ENCODE results near the gene ZNF593. TPM values are rescaled to one million over a fixed set of nuclear protein-coding genes. Genes with fewer than 3 reads are reported as not detected.

ZNF593 gene
- total RNA-seq, 2 donors from 2014 or later: 44.5 to 50.7 TPM

DNA sequence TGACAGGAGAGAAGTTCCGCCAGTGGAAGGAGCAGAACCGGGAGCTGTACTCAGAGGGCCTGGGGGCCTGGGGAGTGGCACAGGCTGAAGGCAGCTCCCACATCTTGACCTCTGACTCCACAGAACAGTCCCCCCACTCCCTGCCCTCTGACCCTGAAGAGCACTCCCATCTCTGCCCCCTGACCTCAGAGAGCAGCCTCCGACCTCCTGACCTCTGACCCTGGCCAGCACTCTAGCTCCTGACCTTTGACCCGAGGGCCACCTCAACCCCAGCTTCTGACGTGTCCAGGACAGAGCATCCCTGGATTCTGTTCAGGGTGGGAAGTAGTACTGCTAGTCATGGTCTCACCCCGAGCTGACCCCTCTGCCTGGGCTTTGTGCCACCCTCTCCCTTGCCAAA, 19.6 kb downstream of the ZNF593 start:
- no peak overlapping the region for H3K27ac ChIP-seq
- H3K9me3 ChIP-seq: no peaks in the 10 kb centered on the region
- DNase-seq (ENCODE audit: low spot score): no peak
- no peaks in the 10 kb centered on the region for H3K4me1 ChIP-seq (replicated peaks)
- 58% methylated on average over 6 of the region's 6 CpGs for WGBS
- intact Hi-C loops (cut with DNase I): no loop called here
- TF ChIP-seq, protein P1, sequence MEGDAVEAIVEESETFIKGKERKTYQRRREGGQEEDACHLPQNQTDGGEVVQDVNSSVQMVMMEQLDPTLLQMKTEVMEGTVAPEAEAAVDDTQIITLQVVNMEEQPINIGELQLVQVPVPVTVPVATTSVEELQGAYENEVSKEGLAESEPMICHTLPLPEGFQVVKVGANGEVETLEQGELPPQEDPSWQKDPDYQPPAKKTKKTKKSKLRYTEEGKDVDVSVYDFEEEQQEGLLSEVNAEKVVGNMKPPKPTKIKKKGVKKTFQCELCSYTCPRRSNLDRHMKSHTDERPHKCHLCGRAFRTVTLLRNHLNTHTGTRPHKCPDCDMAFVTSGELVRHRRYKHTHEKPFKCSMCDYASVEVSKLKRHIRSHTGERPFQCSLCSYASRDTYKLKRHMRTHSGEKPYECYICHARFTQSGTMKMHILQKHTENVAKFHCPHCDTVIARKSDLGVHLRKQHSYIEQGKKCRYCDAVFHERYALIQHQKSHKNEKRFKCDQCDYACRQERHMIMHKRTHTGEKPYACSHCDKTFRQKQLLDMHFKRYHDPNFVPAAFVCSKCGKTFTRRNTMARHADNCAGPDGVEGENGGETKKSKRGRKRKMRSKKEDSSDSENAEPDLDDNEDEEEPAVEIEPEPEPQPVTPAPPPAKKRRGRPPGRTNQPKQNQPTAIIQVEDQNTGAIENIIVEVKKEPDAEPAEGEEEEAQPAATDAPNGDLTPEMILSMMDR (IDR thresholded peaks at IDR 0.05): no peak
- TF ChIP-seq POLR2A (IDR thresholded peaks at IDR 0.05): no peak
- TF ChIP-seq POLR2AphosphoS5 (IDR thresholded peaks at IDR 0.05): no peak
- H3K4me3 ChIP-seq: no peak overlapping the region
- H3K36me3 ChIP-seq: no peaks in the 10 kb centered on the region
- no peaks in the 10 kb centered on the region for H3K27me3 ChIP-seq (replicated peaks; ENCODE audit: insufficient read depth)

DNA sequence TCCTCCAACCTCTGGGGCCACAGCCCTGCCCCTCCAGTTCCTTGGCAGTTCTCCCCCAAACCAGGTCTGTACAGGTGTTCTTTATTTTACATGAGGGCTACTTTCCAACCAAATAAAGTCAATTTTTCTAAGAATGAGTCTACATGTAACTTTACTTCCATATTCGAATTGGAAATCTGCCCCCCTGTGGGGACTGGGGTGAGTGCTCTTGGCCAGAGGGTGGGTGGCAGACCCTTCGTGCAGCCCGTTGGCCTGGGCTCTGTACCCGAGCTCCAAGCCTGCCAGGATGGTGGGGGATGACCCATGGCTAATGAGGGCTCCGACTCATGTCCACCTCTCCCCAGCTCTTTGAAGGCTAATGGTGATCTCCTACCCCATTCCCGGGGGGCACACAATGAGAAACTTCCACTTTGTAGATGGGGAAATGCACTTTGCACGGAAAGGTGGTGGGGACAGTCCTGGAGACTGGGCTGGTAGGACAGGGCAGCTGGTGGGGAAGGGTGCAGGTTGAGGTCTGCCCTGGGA, 20.1 kb downstream of the ZNF593 start:
- DNase-seq (ENCODE audit: low spot score): no peak
- no peak overlapping the region for H3K27ac ChIP-seq
- intact Hi-C loops (cut with DNase I): no loop called here
- 72% methylated on average over 7 of the region's 7 CpGs for WGBS
- no peaks in the 10 kb centered on the region for H3K27me3 ChIP-seq (replicated peaks; ENCODE audit: insufficient read depth)
- H3K4me1 ChIP-seq (replicated peaks): no peaks in the 10 kb centered on the region
- no peak for TF ChIP-seq POLR2AphosphoS5 (IDR thresholded peaks at IDR 0.05)
- TF ChIP-seq, protein P1 (IDR thresholded peaks at IDR 0.05): no peak
- H3K4me3 ChIP-seq: no peak overlapping the region
- H3K36me3 ChIP-seq: no peaks in the 10 kb centered on the region
- no peaks in the 10 kb centered on the region for H3K9me3 ChIP-seq

DNA sequence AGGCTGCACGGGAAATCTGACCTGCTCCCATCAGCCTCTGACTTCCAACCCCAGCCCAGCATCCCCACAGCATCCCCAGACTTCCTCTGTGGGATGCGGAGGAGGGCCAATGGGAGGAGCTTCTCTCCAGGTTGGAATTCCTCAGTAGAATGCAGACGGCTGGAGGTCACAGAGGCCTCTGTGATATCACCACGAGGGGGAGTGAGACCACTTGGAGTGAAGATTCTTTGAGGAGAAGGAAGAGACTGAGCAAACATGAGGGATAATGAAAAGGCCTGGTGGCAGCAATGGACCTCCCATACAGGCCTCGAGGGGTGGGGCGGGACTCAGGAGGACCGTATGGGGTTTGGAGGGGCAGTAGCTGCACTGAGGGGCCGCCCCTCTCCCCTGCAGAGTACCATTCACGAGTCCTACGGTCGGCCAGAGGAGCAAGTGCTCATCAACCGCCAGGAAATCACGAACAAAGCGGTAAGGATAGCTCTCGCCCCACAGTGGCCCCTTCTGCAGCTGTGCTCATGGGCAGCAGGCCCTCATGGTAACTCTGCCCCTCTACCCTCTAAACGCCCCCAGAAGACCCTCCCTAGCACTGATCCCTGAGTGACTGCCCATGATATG, 20.8 kb downstream of the ZNF593 start, which contains the start of gene CATSPER4:
Gene CATSPER4, plus strand, starts transcription at position 230 of the 615 bp plus-strand sequence. Its CDS starts 26 bp downstream, at position 256.
- TF ChIP-seq POLR2A (IDR thresholded peaks at IDR 0.05) (no peak), POLR2AphosphoS5 (IDR thresholded peaks at IDR 0.05) (no peak)
- TF ChIP-seq, protein P1 (IDR thresholded peaks at IDR 0.05): no peak
- Histone ChIP-seq H3K9me3 (no peaks in the 10 kb centered on the region), H3K36me3 (no peaks in the 10 kb centered on the region), H3K4me1 (replicated peaks) (no peaks in the 10 kb centered on the region), H3K4me3 (no peak within 1 kb of the TSS), H3K27ac (no peak within 1 kb of the TSS), H3K27me3 (replicated peaks; ENCODE audit: insufficient read depth) (no peaks in the 10 kb centered on the region)
- intact Hi-C loops (cut with DNase I): no loop called here
- WGBS: 46% methylated on average over 16 of the region's 16 CpGs
- DNase-seq (ENCODE audit: low spot score): no peak

DNA sequence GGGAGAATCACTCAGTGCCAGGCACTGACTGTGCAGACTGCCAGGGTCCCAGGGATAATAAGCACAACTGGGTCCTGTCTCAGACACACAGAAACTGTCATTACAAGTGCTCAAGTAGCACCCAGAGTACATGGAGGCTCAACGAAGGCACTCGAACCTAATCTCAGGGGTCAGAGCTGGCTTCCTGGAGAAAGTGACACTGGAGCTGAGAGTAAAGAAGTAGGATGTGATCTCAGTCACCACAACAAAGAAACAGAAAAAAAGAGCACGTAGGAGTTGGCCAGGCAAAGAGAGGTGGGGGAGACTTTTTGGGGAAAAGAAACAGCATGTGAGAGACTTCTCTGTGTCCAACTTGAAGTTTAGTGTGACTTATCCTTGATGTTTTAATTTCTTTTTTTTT, 22.0 kb downstream of the ZNF593 start:
- no peaks in the 10 kb centered on the region for H3K4me1 ChIP-seq (replicated peaks)
- intact Hi-C loops (cut with DNase I): no loop called here
- no peak for DNase-seq (ENCODE audit: low spot score)
- TF ChIP-seq POLR2AphosphoS5 (IDR thresholded peaks at IDR 0.05) (no peak), POLR2A (IDR thresholded peaks at IDR 0.05) (no peak)
- TF ChIP-seq, protein P1 (IDR thresholded peaks at IDR 0.05): no peak
- no peak overlapping the region for H3K27ac ChIP-seq
- H3K36me3 ChIP-seq: no peaks in the 10 kb centered on the region
- no peaks in the 10 kb centered on the region for H3K27me3 ChIP-seq (replicated peaks; ENCODE audit: insufficient read depth)
- H3K4me3 ChIP-seq: no peak overlapping the region
- WGBS: 52% methylated on average over 3 of the region's 3 CpGs
- no peaks in the 10 kb centered on the region for H3K9me3 ChIP-seq

DNA sequence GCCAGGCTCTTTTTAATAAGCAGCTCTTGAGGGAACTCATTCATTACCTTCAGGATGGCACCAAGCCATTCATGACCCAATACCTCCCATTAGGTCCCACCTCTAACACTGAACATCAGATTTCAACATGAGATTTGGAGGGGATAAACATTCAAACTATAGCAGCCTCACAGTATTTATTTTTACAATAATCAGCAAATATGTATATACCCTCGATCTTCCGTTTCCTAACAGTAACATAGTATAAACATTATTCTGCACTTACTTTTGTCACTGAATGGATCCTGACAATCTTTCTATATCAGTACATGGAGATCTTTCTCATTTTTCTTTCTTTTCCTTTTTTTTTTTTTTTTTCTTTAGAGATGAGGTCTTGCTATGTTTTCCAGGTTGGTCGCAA, 26.1 kb downstream of the ZNF593 start:
- H3K36me3 ChIP-seq: no peaks in the 10 kb centered on the region
- H3K9me3 ChIP-seq: no peaks in the 10 kb centered on the region
- TF ChIP-seq POLR2A (IDR thresholded peaks at IDR 0.05) (no peak), POLR2AphosphoS5 (IDR thresholded peaks at IDR 0.05) (no peak)
- TF ChIP-seq, protein P1 (IDR thresholded peaks at IDR 0.05): no peak
- intact Hi-C loops (cut with DNase I): no loop called here
- DNase-seq (ENCODE audit: low spot score): no peak
- H3K4me3 ChIP-seq: no peak overlapping the region
- H3K4me1 ChIP-seq (replicated peaks): no peaks in the 10 kb centered on the region
- WGBS: 76% methylated on average over 3 of the region's 3 CpGs
- H3K27ac ChIP-seq: no peak overlapping the region
- H3K27me3 ChIP-seq (replicated peaks; ENCODE audit: insufficient read depth): no peaks in the 10 kb centered on the region
